GM18526 (cell line): ENCODE data around the gene APBA2.

ENCODE experiments used
- POLR2A ChIP-seq: IDR thresholded peaks from 3 replicates; pipeline ENCODE4 v1.6.1; 2011; ENCODE audit not compliant: insufficient read length; ENCODE audit errors: extremely low read depth

The APBA2 gene

DNA sequence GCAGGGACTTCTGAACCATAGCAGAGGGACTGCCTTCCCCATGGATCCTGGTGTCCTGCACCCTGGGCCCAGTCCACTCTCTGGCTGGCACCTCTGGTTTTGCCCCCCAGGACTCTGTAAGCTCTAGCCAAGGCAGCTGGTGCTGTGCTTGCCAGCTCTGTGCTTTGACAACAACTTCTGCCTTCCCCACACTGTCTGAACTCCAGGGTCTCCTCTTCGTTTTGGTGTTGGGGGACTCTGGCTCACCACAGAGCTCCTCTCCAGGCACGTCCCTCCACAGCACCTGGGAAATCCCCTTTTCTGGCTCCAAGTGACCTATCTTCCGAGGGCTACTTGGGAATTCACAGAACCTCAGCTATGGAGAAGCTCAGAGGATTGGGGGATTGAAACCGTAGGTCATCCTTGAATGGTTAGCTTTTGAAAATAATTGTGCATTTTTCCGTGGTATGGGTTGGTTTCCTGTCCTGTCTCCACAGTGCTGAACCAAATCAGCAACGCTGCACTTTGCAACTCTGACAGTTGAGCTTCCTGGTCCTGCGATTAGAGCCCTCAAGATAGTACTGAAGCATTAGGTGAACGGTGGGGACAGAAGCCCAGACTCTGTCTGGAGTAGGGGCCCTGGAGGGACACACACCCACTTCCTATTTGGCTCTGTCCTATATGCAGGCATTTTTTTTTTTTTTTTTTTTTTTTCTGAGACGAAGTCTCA lies 152.4 kb downstream of the APBA2 start:
- no peak for TF ChIP-seq POLR2A

GRCh38 chr15:29039466-29040369 lies 153.9 kb downstream of the APBA2 start:
- no peak for TF ChIP-seq POLR2A

DNA sequence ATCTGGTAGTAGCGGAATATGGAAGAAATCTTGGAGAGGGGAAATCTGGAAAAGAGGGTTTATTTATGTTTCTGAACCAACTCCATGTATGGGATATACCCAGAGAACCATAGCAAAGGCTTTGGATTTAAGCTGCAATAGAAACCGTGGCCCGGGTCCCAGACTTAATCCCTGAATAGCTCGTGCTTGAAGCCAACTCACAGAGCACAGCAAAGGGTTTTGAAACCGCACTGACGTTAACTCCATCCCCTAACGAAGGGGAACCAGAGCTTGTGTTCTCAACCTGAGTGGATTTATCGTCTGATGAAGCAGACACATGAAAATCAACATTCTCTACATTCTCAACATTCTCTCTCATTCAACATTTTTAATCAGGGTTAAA lies 154.6 kb downstream of the APBA2 start:
- no peak for TF ChIP-seq POLR2A

DNA sequence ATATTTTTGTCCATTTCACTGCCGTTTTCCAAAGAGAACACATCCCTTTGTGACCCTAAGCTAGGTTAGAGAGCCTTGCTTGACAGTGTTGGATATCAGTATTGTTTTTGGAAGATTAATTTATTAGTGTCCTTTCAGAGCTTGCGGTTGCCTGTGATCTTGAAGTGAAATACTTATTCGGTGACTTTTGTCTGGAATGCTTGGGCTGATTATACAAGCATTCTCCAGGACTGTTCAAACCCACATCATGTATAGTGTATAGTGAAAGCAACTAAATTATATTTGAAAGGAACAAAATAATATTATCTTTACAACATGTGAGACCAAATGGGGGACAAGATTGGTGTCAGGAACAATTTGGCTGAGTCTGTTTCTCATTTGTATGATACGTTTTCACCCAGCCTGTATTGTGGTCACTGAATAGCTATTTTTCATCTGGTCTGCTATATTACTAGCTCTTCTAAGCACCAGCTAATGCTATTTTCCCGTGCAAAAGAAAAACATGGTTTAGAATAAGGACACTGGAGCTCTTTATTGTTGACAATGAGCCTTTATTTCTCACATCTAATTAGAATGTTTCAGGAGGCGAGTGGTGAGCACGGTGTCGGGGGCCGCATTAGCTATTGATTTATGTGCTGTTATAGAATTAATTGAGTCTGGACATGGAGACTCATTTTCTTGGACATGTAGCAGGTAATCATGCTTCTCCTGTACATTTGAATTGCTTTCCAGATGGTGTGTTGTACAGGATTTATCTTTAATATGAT lies 158.1 kb downstream of the APBA2 start:
- no peak for TF ChIP-seq POLR2A

- no peak for TF ChIP-seq POLR2A
These were observed 158.7 kb downstream of the APBA2 start for GRCh38 chr15:29044503-29044901.

DNA sequence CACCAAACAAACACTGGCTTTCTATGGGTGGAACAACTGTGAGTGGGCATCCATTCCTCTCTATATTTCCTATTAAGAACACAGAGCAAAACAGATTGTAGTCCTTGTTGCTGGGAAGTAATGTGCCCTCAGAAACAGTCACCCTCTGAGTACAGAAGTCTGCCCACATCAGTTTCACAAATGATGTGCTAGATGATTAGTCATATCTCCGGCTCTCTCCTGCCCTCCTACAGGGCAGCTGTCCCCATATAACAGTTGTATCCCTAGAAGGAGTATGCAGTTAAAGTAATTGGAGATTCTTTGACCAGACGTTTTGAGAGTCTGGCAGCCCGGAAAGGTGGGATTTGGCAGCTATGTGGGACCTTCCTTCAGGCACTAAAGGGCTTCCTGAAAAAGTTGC lies 159.9 kb downstream of the APBA2 start:
- TF ChIP-seq POLR2A, result no peak

DNA sequence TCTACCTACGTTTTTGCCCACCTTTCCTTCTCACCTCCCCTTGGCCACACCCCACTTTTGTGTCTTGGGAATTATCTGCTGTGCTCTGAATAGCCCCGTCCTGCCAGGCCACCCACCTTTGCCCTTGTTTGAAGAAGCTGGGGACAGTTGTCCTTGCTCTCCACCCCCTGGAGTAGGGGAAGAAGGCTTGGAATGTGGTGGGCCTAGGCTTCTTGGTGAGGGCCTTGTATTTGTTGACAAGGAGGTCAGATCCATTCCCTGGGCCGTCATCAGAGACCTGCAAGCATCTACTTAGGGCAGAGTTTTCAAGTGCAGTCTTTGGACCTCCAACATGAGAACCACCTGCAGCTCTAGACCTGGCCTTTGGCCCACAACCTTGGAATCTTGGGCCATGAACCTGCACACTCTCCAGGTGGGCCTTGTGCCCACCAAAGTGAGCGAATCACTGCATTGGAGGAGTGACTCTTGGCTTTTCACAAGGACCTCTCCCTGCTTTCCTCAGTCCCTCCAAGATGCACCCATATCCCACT lies 160.6 kb downstream of the APBA2 start:
- TF ChIP-seq POLR2A, result no peak

- TF ChIP-seq POLR2A, result no peak
These were observed 161.2 kb downstream of the APBA2 start for GRCh38 chr15:29046977-29047376.

- no peak for TF ChIP-seq POLR2A
These were observed 162.2 kb downstream of the APBA2 start for GRCh38 chr15:29048011-29048410.

DNA sequence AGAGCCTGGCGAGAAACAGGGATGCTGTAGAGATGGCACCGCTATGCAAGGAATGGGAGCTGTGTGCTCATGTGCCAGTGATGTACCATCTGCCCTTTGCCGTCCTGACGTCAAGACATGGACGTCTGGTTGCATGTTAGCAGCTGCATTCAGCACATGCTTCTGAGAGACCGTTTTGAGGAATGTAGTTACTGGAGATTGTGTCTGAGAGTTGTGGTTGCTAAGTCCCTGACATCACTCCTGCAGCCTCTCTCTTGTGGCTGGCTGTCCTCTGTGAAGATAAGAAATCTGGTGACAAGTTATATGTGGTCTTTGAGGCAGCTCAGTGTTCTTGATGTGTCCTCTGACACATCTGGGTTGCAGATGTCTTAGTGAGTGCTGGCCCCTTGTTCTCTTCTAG lies 165.1 kb downstream of the APBA2 start:
- TF ChIP-seq POLR2A, result no peak

DNA sequence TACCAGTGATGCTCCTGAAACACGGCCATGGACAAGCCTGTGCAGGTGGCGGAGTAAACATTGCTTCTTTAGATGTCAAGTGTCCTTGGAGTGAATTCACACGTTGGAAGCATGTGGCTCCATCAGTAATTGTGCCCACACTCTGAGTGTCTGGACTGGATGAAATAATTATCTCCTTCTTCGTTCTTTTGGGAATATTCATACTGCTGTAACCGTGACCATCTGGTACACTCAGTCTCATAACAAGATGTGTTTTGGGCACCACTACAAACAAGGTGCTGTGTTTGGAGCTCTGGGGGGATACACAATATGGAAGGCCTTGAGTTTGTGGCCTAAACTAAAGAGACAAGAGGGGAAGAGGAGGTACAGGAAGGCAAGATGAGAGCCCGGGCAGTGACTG lies 165.6 kb downstream of the APBA2 start:
- no peak for TF ChIP-seq POLR2A

DNA sequence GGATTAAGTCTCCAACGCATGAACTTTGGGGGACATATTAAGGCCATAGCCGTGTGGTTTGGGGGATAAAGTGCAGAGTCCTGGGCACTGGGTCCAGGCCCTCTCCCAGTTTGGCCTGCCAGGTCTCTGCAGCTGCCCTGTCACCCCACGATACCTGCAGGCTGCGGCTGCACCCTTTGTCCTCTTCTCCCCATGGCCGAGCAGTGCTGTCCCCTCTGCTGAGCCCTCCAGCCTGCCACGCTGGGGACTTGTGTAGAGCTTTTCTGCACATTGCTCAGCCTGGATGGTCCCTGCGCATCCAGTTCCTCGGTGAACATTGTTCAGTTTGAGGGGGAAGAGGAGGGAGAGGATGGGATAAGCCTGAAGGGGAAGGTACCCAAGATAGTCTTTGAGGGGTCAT lies 167.2 kb downstream of the APBA2 start:
- no peak for TF ChIP-seq POLR2A

GRCh38 chr15:29053661-29054131 lies 167.9 kb downstream of the APBA2 start:
- no peak for TF ChIP-seq POLR2A

DNA sequence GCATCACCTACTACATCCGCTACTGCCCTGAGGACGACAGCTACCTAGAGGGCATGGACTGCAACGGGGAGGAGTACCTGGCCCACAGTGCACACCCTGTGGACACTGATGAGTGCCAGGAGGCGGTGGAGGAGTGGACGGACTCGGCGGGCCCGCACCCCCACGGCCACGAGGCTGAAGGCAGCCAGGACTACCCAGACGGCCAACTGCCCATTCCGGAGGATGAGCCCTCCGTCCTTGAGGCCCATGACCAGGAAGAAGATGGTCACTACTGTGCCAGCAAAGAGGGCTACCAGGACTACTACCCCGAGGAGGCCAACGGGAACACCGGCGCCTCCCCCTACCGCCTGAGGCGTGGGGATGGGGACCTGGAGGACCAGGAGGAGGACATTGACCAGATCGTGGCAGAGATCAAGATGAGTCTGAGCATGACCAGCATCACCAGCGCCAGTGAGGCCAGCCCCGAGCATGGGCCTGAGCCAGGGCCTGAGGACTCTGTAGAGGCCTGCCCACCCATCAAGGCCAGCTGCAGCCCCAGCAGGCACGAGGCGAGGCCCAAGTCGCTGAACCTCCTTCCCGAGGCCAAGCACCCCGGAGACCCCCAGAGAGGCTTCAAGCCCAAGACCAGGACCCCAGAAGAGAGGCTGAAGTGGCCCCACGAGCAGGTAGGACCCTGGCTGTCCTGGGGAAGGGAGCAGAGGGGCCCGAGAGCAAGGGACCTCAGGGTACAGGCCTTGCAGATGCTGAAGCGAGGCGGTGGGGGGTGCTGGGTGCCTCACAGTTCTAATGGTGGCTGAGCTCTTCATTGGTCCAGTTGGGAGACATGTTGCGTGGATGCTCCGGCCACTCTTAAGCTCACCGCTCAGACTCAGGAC lies 168.6 kb downstream of the APBA2 start:
- TF ChIP-seq POLR2A, result no peak

GRCh38 chr15:29055876-29056275 lies 170.1 kb downstream of the APBA2 start:
- no peak for TF ChIP-seq POLR2A
